HG02763 (cell line): Measurements from ENCODE around the gene TARDBP.
"Not testable (repeated sequence)": the region's sequence is repeated elsewhere in the genome, so short reads cannot be mapped to it uniquely, and the experiment has no call there.

ENCODE experiments used
- ATAC-seq: cut with Tn5 transposase; IDR thresholded peaks from one replicate; pipeline ENCODE4 v1.9.1; 2021; ENCODE audit warnings: mild to moderate bottlenecking, moderate library complexity; ENCODE audit not compliant: unreplicated experiment

TARDBP gene

GRCh38 chr1:11042065-11042464 lies 29.6 kb downstream of the TARDBP start:
- no peak for ATAC-seq

DNA sequence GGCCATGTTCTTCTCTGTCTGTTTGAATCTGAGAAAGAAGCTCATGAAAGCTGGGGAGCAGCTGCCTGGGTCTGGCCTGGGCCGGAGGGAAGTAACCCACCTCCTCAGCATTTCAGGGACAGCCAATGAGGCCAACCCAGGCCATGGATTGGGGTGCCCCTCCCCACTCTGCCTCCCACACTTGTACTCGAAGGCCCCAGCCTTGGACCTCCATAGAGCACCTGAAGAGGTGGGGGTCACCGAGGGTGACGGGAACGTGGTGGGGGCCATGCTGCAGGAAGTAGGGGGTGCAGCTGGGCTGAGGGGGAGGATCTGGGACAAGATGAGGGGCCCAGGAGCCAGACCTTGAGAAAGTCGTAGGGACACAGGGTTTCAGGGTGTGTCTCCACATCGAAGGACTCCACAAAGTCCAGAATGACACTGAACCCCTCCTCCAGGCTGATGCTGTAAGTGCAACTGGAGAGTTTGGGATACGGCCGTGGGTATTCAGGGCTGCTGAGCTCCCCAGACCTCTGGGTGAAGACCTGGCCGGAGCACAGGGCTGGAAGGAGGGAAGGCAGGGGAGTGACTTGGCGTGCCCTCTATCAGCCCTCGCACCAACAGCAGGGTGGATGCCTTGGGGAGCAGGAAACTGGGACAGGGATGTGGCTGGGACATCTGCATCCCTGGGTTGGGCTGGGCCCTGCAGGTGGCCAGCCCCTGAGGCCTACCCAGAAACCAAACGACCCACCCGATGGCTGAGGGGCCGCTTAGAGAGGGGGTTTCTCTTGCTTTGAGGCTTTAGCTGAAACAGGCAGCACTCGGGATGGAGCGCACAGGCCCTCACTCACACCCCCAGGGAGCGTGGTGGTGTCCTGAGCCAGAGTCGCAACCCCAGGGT lies 30.8 kb downstream of the TARDBP start:
- no peak for ATAC-seq

GRCh38 chr1:11044086-11044848 lies 31.8 kb downstream of the TARDBP start:
- ATAC-seq: no peak

DNA sequence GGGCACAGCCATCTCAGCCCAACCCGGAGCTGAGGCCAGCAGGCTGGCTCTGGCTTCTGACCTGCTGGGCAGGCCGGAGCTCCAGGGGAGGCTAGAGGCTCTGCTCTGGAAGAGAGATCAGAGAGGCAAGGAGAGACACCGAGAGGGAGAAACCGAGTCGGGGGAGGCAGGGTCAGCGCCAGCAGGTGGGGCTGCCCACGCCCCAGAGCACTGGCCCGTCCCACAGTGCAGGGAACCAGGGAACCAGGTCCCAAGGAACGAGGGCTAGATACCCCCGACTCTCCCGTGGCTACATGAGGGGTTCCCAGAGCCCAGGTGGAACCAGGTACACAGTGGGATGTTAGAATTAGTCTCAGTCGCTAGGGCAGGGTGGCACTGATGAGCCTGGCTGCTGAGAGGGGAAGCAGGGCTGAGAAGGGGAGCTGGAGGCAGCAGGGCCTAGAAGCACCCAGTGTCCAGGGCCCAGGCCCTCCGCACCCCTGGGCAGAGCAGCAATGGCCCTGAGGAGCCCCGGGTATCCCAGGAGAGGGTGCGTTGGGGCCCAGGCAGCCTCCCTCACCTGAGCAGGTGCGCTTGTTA lies 32.5 kb downstream of the TARDBP start:
- no peak for ATAC-seq

- ATAC-seq: no peak
These were observed 33.2 kb downstream of the TARDBP start for GRCh38 chr1:11045428-11046269.

DNA sequence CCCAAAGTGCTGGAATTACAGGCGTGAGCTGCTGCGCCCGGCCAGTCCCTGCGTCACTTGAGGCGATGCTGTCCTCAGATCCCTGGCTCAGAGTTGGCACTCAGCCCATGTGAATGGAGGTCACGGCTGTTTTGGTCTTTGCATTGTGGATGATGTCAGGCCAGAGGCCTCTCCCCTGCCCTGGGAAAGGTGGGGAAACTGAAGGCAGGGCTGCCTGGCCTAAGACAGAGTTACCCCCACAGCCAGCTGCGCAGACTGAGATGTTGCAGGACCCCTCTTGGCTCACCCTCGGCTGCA lies 33.8 kb downstream of the TARDBP start:
- ATAC-seq: no peak

GRCh38 chr1:11046625-11047365 lies 34.3 kb downstream of the TARDBP start, which contains the start of gene MASP2:
Gene MASP2 (minus strand): TSS chr1:11047239. CDS start chr1:11047207, 32 bp downstream.
- ATAC-seq: no peak

GRCh38 chr1:11051121-11051520 lies 38.7 kb downstream of the TARDBP start:
- ATAC-seq: not testable (repeated sequence)

DNA sequence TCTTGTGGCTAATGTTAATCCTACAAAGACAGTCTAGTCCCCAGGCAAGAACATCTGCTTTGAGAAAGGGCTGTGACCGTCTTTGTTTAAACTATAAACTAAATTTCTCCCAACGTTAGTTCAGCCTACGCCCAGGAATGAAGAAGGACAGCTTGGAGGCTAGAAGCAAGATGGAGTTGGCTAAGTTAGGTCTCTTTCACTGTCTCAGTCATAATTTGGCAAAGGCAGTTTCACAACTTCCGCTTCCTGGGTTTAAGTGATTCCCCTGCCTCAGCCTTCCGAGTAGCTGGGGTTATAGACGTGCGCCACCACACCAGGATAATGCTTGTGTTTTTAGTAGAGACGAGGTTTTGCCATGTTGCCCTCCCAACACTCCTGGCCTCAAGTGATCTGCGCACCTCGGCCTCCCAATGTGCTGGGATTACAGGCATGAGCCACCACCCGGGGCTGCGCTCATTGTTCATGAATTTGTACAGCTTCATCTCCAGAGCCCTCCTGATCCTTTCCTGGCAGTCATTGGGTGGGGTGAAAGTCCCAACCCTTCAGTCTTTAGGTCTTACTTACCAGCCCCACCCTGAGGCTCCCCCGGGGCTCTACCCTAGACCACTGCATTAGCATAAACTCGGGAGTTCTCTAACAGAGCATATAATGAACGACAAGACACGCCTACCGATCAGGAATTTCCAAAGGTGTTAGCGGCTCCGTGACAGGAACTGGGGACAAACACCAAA lies 39.5 kb downstream of the TARDBP start:
- no peak for ATAC-seq

- no peak for ATAC-seq
These were observed 40.6 kb downstream of the TARDBP start for GRCh38 chr1:11052839-11053757.

- ATAC-seq: no peak
These were observed 41.3 kb downstream of the TARDBP start for GRCh38 chr1:11053758-11054137.

- no peak for ATAC-seq
These were observed 41.7 kb downstream of the TARDBP start for GRCh38 chr1:11054181-11054580.

GRCh38 chr1:11054666-11055065 lies 42.2 kb downstream of the TARDBP start:
- ATAC-seq: no peak

- no peak for ATAC-seq
These were observed 43.2 kb downstream of the TARDBP start for GRCh38 chr1:11055676-11056075.

DNA sequence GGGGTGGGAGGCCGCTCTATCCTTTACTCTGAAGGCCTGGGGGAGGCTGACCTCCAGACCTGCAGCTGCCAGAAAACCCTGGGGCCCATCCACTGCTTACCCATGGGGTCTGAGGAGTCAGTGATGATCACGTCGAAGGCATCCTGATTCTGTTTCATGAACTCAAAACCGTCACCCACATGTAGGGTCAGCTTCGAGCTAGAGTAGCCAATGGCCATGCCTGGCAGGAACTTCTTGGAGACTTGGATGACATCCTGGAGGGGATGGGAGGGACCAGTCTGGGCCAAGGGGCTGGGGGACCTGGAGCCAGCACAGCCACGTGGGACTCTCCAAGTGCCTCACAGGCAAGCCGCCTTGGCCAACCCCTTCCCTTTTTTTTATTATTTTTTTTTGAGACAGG lies 44.0 kb downstream of the TARDBP start:
- no peak for ATAC-seq

DNA sequence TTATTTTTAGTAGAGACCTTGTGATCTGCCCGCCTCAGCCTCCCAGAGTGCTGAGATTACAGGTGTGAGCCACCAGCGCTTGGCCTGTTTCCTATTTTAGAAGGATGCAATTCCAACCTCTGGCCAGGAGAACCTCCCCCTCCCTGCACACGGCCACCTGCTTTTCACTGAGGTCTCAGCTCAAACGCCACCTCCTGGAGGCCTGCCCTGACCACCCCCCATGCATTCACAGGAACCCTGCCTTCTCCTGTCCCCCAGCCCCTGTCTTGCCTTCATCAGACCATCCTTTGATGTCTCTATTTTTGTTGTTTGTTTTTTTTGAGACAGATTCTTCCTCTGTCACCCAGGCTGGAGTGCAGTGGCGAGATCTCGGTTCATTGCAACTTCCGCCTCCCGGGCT lies 45.0 kb downstream of the TARDBP start:
- no peak for ATAC-seq

GRCh38 chr1:11058026-11058425 lies 45.6 kb downstream of the TARDBP start:
- no peak for ATAC-seq

DNA sequence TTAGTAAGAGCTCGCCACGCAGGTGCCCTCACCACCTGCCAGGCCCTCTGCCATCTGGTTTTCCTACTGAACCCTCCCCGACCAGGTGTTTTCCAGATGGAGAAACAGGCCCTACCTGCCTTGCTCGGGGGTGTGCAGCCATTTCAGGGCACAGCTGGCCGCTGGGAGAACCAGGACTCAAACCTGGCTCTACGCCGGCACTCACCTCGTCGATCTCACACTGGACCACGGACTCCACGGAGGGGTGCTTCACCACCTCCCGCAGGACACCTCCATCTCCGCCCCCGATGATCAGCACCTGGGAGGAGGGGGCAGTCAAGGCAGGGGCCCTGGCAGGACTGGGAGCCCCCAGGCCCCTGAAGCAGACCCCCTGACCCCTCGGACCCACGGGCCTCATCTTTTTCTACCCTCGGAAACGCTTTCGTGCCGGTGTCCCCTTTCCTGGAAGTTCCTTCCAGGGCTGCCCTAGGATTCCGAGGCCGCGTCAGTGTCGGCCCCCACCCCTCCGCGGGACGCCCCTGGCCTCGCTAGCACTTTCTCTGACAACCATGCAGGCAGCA lies 46.2 kb downstream of the TARDBP start:
- no peak for ATAC-seq
